ENCODE results near the gene GAGE2A.

GAGE2A gene

GRCh38 chrX:49610718-49611310, 21.5 kb downstream of the GAGE2A start:
- no peaks in the 10 kb centered on the region for H3K36me3 ChIP-seq (ENCODE audit: insufficient read depth, low read length)
- H3K4me1 ChIP-seq (ENCODE audit: control insufficient read depth, insufficient read depth, low read length, unreplicated experiment) = no peaks in the 10 kb centered on the region
- no peak overlapping the region for H3K27ac ChIP-seq (ENCODE audit: low read depth, low read length)
- no peaks in the 10 kb centered on the region for H3K79me2 ChIP-seq (ENCODE audit: control insufficient read depth, insufficient read depth, low read length, unreplicated experiment)
- H3K27me3 ChIP-seq (ENCODE audit: insufficient read depth, low read length) = no peaks in the 10 kb centered on the region
- H3K4me3 ChIP-seq (ENCODE audit: low read depth, low read length) = no peak overlapping the region
- no peak overlapping the region for H2AFZ ChIP-seq (ENCODE audit: low read length, unreplicated experiment)

GRCh38 chrX:49618574-49618973, 29.3 kb downstream of the GAGE2A start:
- H3K79me2 ChIP-seq (ENCODE audit: control insufficient read depth, insufficient read depth, low read length, unreplicated experiment) = no peaks in the 10 kb centered on the region
- H3K4me1 ChIP-seq (ENCODE audit: control insufficient read depth, insufficient read depth, low read length, unreplicated experiment) = no peaks in the 10 kb centered on the region
- no peaks in the 10 kb centered on the region for H3K36me3 ChIP-seq (ENCODE audit: insufficient read depth, low read length)
- H2AFZ ChIP-seq (ENCODE audit: low read length, unreplicated experiment) = no peak overlapping the region
- no peak overlapping the region for H3K27ac ChIP-seq (ENCODE audit: low read depth, low read length)
- no peak overlapping the region for H3K4me3 ChIP-seq (ENCODE audit: low read depth, low read length)
- H3K27me3 ChIP-seq (ENCODE audit: insufficient read depth, low read length) = no peaks in the 10 kb centered on the region

GRCh38 chrX:49627086-49627777, 37.9 kb downstream of the GAGE2A start:
- Histone ChIP-seq H2AFZ (ENCODE audit: low read length, unreplicated experiment) (no peak overlapping the region), H3K36me3 (ENCODE audit: insufficient read depth, low read length) (no peaks in the 10 kb centered on the region), H3K4me1 (ENCODE audit: control insufficient read depth, insufficient read depth, low read length, unreplicated experiment) (no peaks in the 10 kb centered on the region), H3K27ac (ENCODE audit: low read depth, low read length) (no peak overlapping the region), H3K27me3 (ENCODE audit: insufficient read depth, low read length) (no peaks in the 10 kb centered on the region), H3K4me3 (ENCODE audit: low read depth, low read length) (no peak overlapping the region), H3K79me2 (ENCODE audit: control insufficient read depth, insufficient read depth, low read length, unreplicated experiment) (no peaks in the 10 kb centered on the region)

- Histone ChIP-seq H3K4me3 (ENCODE audit: low read depth, low read length) (no peak overlapping the region), H3K4me1 (ENCODE audit: control insufficient read depth, insufficient read depth, low read length, unreplicated experiment) (no peaks in the 10 kb centered on the region), H2AFZ (ENCODE audit: low read length, unreplicated experiment) (no peak overlapping the region), H3K27ac (ENCODE audit: low read depth, low read length) (no peak overlapping the region), H3K36me3 (ENCODE audit: insufficient read depth, low read length) (no peaks in the 10 kb centered on the region), H3K27me3 (ENCODE audit: insufficient read depth, low read length) (no peaks in the 10 kb centered on the region), H3K79me2 (ENCODE audit: control insufficient read depth, insufficient read depth, low read length, unreplicated experiment) (no peaks in the 10 kb centered on the region)
Observed at GRCh38 chrX:49644991-49645637, 55.8 kb downstream of the GAGE2A start.
